HTR-8/SVneo (cell line): ENCODE measurements around the gene CHN1.

Experiments
- DNase-seq: peaks from one replicate; pipeline ENCODE4 v3.0.0; 2011; ENCODE audit warnings: low spot score, mixed read lengths; ENCODE audit not compliant: insufficient read length
- FAIRE-seq: peaks from 2 replicates; lab custom pipeline; 2011; peaks lifted over from hg19 to GRCh38; lab: Jason Lieb, UNC

The CHN1 gene

GRCh38 chr2:174881678-174882077 lies 123.5 kb downstream of the CHN1 start:
- no peak for DNase-seq
- FAIRE-seq = no peak

GRCh38 chr2:174878537-174879147 lies 126.5 kb downstream of the CHN1 start:
- FAIRE-seq (no peak), DNase-seq (no peak)

GRCh38 chr2:174877751-174878150 lies 127.4 kb downstream of the CHN1 start:
- FAIRE-seq (no peak), DNase-seq (no peak)

- FAIRE-seq = no peak
- DNase-seq = no peak
Observed at GRCh38 chr2:174877301-174877700, 127.9 kb downstream of the CHN1 start.

GRCh38 chr2:174874085-174874484 lies 131.1 kb downstream of the CHN1 start:
- no peak for DNase-seq
- no peak for FAIRE-seq

- FAIRE-seq = no peak
- DNase-seq = no peak
Observed at GRCh38 chr2:174873471-174873870, 131.7 kb downstream of the CHN1 start.

GRCh38 chr2:174870787-174871186 lies 134.4 kb downstream of the CHN1 start:
- DNase-seq (no peak), FAIRE-seq (no peak)

- DNase-seq (no peak), FAIRE-seq (no peak)
Observed at GRCh38 chr2:174868878-174869277, 136.3 kb downstream of the CHN1 start.

GRCh38 chr2:174866421-174866820 lies 138.8 kb downstream of the CHN1 start:
- DNase-seq (no peak), FAIRE-seq (no peak)

GRCh38 chr2:174863183-174863582 lies 142.0 kb downstream of the CHN1 start:
- FAIRE-seq (no peak), DNase-seq (no peak)

- no peak for FAIRE-seq
- no peak for DNase-seq
Observed at GRCh38 chr2:174859563-174860169, 145.5 kb downstream of the CHN1 start.

GRCh38 chr2:174858745-174859144 lies 146.4 kb downstream of the CHN1 start:
- FAIRE-seq (no peak), DNase-seq (no peak)

- DNase-seq (no peak), FAIRE-seq (no peak)
Observed at GRCh38 chr2:174856447-174856846, 148.7 kb downstream of the CHN1 start.

GRCh38 chr2:174846941-174847938 lies 157.9 kb downstream of the CHN1 start:
- DNase-seq = peak; percentile 42
- no peak for FAIRE-seq

- peak; percentile 76 for FAIRE-seq
Observed at GRCh38 chr2:174846218-174846617, 159.0 kb downstream of the CHN1 start.

GRCh38 chr2:174844295-174844708 lies 160.9 kb downstream of the CHN1 start:
- DNase-seq (no peak), FAIRE-seq (no peak)

More at GRCh38 chr2:174846218-174846617, 159.0 kb downstream of the CHN1 start:
- DNase-seq = no peak

- DNase-seq = no peak
- no peak for FAIRE-seq
Observed at GRCh38 chr2:174842496-174842895, 162.7 kb downstream of the CHN1 start.

- FAIRE-seq (no peak), DNase-seq (no peak)
Observed at GRCh38 chr2:174841936-174842335, 163.2 kb downstream of the CHN1 start.

- FAIRE-seq (no peak), DNase-seq (no peak)
Observed at GRCh38 chr2:174841350-174841749, 163.8 kb downstream of the CHN1 start.

- no peak for DNase-seq
- FAIRE-seq = peak; percentile 77
Observed at GRCh38 chr2:174840436-174840835, 164.7 kb downstream of the CHN1 start.

- no peak for FAIRE-seq
Observed at GRCh38 chr2:174839662-174840061, 165.5 kb downstream of the CHN1 start.

More at GRCh38 chr2:174839662-174840061, 165.5 kb downstream of the CHN1 start:
- no peak for DNase-seq
